H9 (cell line): ENCODE data around the gene JAGN1. TPM values are rescaled to one million over a fixed set of nuclear protein-coding genes. Genes with fewer than 3 reads are reported as not detected.
A peak's percentile ranks its signal among the peaks of the same experiment; 100 is the strongest.

Experiments
- DNase-seq: peaks from one replicate; pipeline ENCODE4 v3.0.0-alpha.2; 2017
- H2AFZ ChIP-seq: one replicate; pipeline ENCODE4 v1.6.1; 2013; ENCODE audit warnings: mild to moderate bottlenecking, low read length, control low read depth, moderate library complexity
- H2AK5ac ChIP-seq: 2 replicates; pipeline ENCODE4 v1.6.1; 2013; ENCODE audit warnings: low read length, control low read depth, mixed read lengths; ENCODE audit not compliant: insufficient read length
- H2BK120ac ChIP-seq: one replicate; pipeline ENCODE4 v1.6.1; 2013; ENCODE audit warnings: low read depth, mild to moderate bottlenecking, low read length, control low read depth, inconsistent platforms; ENCODE audit not compliant: poor library complexity, severe bottlenecking
- H2BK12ac ChIP-seq: 2 replicates; pipeline ENCODE4 v1.6.1; 2013; ENCODE audit warnings: low read length, control low read depth, mixed read lengths, low read depth; ENCODE audit not compliant: insufficient read length
- H2BK15ac ChIP-seq: 2 replicates; pipeline ENCODE4 v1.6.1; 2013; ENCODE audit warnings: low read depth, low read length, control low read depth
- H2BK20ac ChIP-seq: one replicate; pipeline ENCODE4 v1.6.1; 2013; ENCODE audit warnings: low read depth, mild to moderate bottlenecking, low read length, control low read depth, inconsistent platforms; ENCODE audit not compliant: poor library complexity, severe bottlenecking
- H2BK5ac ChIP-seq: 2 replicates; pipeline ENCODE4 v1.6.1; 2013; ENCODE audit warnings: low read length, control low read depth, mixed read lengths; ENCODE audit not compliant: insufficient read length
- H3K14ac ChIP-seq: 2 replicates; pipeline ENCODE4 v1.6.1; 2013; ENCODE audit warnings: low read length, control low read depth; ENCODE audit not compliant: insufficient read depth
- H3K18ac ChIP-seq: 2 replicates; pipeline ENCODE4 v1.6.1; 2013; ENCODE audit warnings: low read depth, mild to moderate bottlenecking, mixed read lengths, low read length, control low read depth; ENCODE audit not compliant: insufficient read length
- H3K23ac ChIP-seq: 2 replicates; pipeline ENCODE4 v1.6.1; 2013; ENCODE audit warnings: low read length, control low read depth, mixed read lengths, low read depth; ENCODE audit not compliant: insufficient read length
- H3K23me2 ChIP-seq: 2 replicates; pipeline ENCODE4 v1.6.1; 2013; ENCODE audit warnings: low read depth, mild to moderate bottlenecking, mixed read lengths, low read length, control low read depth; ENCODE audit not compliant: insufficient read length, poor library complexity, severe bottlenecking
- H3K27ac ChIP-seq: 2 replicates; pipeline ENCODE4 v1.5.1; 2013; ENCODE audit warnings: low read length, control low read depth, mixed read lengths, low read depth; ENCODE audit not compliant: insufficient read length
- H3K27me3 ChIP-seq: 2 replicates; pipeline ENCODE4 v1.6.1; 2013; ENCODE audit warnings: low read length, control low read depth, inconsistent platforms; ENCODE audit not compliant: insufficient read depth
- H3K4ac ChIP-seq: 2 replicates; pipeline ENCODE4 v1.6.1; 2013; ENCODE audit warnings: low read depth, mild to moderate bottlenecking, control low read depth, inconsistent platforms, low read length, moderate library complexity
- H3K4me1 ChIP-seq: 2 replicates; pipeline ENCODE4 v1.6.1; 2013; ENCODE audit warnings: low read length, control low read depth, inconsistent platforms; ENCODE audit not compliant: insufficient read depth
- H3K4me2 ChIP-seq: 2 replicates; pipeline ENCODE4 v1.6.1; 2013; ENCODE audit warnings: low read length, control low read depth, mixed read lengths; ENCODE audit not compliant: insufficient read length, insufficient read depth
- H3K56ac ChIP-seq: 2 replicates; pipeline ENCODE4 v1.6.1; 2013; ENCODE audit warnings: low read depth, mild to moderate bottlenecking, mixed read lengths, low read length, control low read depth; ENCODE audit not compliant: insufficient read length
- H3K79me1 ChIP-seq: 2 replicates; pipeline ENCODE4 v1.6.1; 2013; ENCODE audit warnings: low read depth, mild to moderate bottlenecking, moderate library complexity, low read length, control low read depth, inconsistent platforms; ENCODE audit not compliant: insufficient read depth, poor library complexity, severe bottlenecking
- H3K79me2 ChIP-seq: 2 replicates; pipeline ENCODE4 v1.6.1; 2013; ENCODE audit warnings: low read length, control low read depth, inconsistent platforms; ENCODE audit not compliant: insufficient read depth
- H3K9ac ChIP-seq: 2 replicates; pipeline ENCODE4 v1.6.1; 2013; ENCODE audit warnings: low read length, control low read depth, mixed read lengths; ENCODE audit not compliant: insufficient read length; ENCODE audit errors: extremely low read depth
- H3K9me3 ChIP-seq: one replicate; pipeline ENCODE4 v1.6.1; 2013; ENCODE audit warnings: low read depth, low read length, inconsistent platforms; ENCODE audit not compliant: control insufficient read depth
- H3T11ph ChIP-seq: one replicate; pipeline ENCODE4 v1.6.1; 2013; ENCODE audit warnings: mild to moderate bottlenecking, low read length, control low read depth, inconsistent platforms
- H4K20me1 ChIP-seq: one replicate; pipeline ENCODE4 v1.6.1; 2013; ENCODE audit not compliant: control insufficient read depth, insufficient read length, insufficient read depth
- H4K5ac ChIP-seq: 2 replicates; pipeline ENCODE4 v1.6.1; 2013; ENCODE audit warnings: low read depth, mild to moderate bottlenecking, mixed read lengths, low read length, control low read depth; ENCODE audit not compliant: insufficient read length
- H4K8ac ChIP-seq: replicated peaks from 2 replicates; pipeline ENCODE4 v1.6.1; 2013; ENCODE audit warnings: low read length, control low read depth, mixed read lengths, low read depth; ENCODE audit not compliant: insufficient read length
- H4K91ac ChIP-seq: 2 replicates; pipeline ENCODE4 v1.6.1; 2013; ENCODE audit warnings: low read depth, mild to moderate bottlenecking, moderate library complexity, mixed read lengths, low read length, control low read depth; ENCODE audit not compliant: insufficient read length
- H3K27ac Mint-ChIP-seq, 3 experiments: 2 replicates in 2 of 3; 3 replicates in 1 of 3; pipeline ENCODE4 v1.8.0; 2020 to 2021; ENCODE audit warnings: mixed read lengths in 3 of 3, mild to moderate bottlenecking in 1 of 3, moderate library complexity in 1 of 3
- H3K27me3 Mint-ChIP-seq: 2 replicates; pipeline ENCODE4 v1.8.0; 2021; ENCODE audit warnings: low read depth, mild to moderate bottlenecking, moderate library complexity, mixed read lengths
- H3K36me3 Mint-ChIP-seq, 3 experiments: 2 replicates in 2 of 3; 3 replicates in 1 of 3; pipeline ENCODE4 v1.8.0; 2020 to 2021; ENCODE audit warnings: low read depth in 3 of 3, mixed read lengths in 3 of 3; ENCODE audit not compliant: insufficient read depth in 1 of 3
- H3K4me1 Mint-ChIP-seq, 2 experiments: 2 replicates each; pipeline ENCODE4 v1.8.0; 2020; ENCODE audit warnings: mixed read lengths in 2 of 2
- H3K4me3 Mint-ChIP-seq, 2 experiments: 2 replicates in 1 of 2; 3 replicates in 1 of 2; pipeline ENCODE4 v1.8.0; 2020 to 2021; ENCODE audit warnings: mild to moderate bottlenecking in 2 of 2, mixed read lengths in 2 of 2, moderate library complexity in 1 of 2
- H3K9me3 Mint-ChIP-seq, 2 experiments: 2 replicates in 1 of 2; 3 replicates in 1 of 2; pipeline ENCODE4 v1.8.0; 2020; ENCODE audit warnings: mild to moderate bottlenecking in 2 of 2, mixed read lengths in 2 of 2, moderate library complexity in 1 of 2
- CTCF ChIP-seq: fragments of 200-600 bp; sonication (generic); conservative IDR thresholded peaks from 3 replicates; pipeline ENCODE4 v1.8.0; 2021; ENCODE audit warnings: antibody characterized with exemption, mild to moderate bottlenecking
- WGBS: extraction: QIAGEN DNeasy Blood & Tissue Kit; methylation state at CpG from one replicate; pipeline ENCODE4 v1.1.7; 2013; ENCODE audit warnings: missing lambda C conversion rate, low lambda C conversion rate, mixed read lengths; ENCODE audit not compliant: insufficient read length; ENCODE audit errors: extremely low coverage; 5-methylcytosine and 5-hydroxymethylcytosine counted together
- total RNA-seq: library from RNA; stranded (reverse); gene quantifications from 2 replicates; pipeline ENCODE4 v1.2.1, GENCODE V29; 2021

Gene JAGN1
- total RNA-seq, 1 experiment from 2014 or later = 33.5 TPM

GRCh38 chr3:9898467-9899241, 8.2 kb downstream of the JAGN1 start:
- WGBS = no CpG with 5 or more reads among the region's 8 CpGs
- H3K4me2 ChIP-seq = no peak overlapping the region
- no peaks in the 10 kb centered on the region for H3K27me3 Mint-ChIP-seq

More at GRCh38 chr3:9898467-9899241, 8.2 kb downstream of the JAGN1 start:
- Histone ChIP-seq H3K23ac (no peak overlapping the region), H3K27ac (no peak overlapping the region), H3K9me3 (no peaks in the 10 kb centered on the region), H2BK120ac (no peak overlapping the region), H4K20me1 (no peaks in the 10 kb centered on the region), H3K27me3 (no peaks in the 10 kb centered on the region), H2BK5ac (no peak overlapping the region), H3K4me1 (no peaks in the 10 kb centered on the region; the same call in 1 of the 2 replicates), H4K8ac (no peak overlapping the region), H4K91ac (no peak overlapping the region), H3K18ac (no peak overlapping the region), H3K79me1 (no peaks in the 10 kb centered on the region), H3K79me2 (no peaks in the 10 kb centered on the region), H2AFZ (no peak overlapping the region), H3K56ac (no peak overlapping the region), H2BK12ac (no peak overlapping the region), H3T11ph (no peak overlapping the region), H3K9ac (no peak overlapping the region), H3K4ac (no peak overlapping the region), H3K23me2 (no peaks in the 10 kb centered on the region), H2BK15ac (no peak overlapping the region), H2BK20ac (no peak overlapping the region), H4K5ac (no peak overlapping the region), H2AK5ac (no peak overlapping the region), H3K14ac (no peak overlapping the region)
- Mint-ChIP-seq H3K27ac (peak overlapping the region; percentile 10 to 63 (median 25); a peak in 3 of 7 replicates), H3K36me3 (peaks cover 3 to 10% (median 10%) of the 10 kb centered on the region in 3 experiments; a peak in 5 of 7 replicates), H3K4me1 (peaks cover 15 to 27% of the 10 kb centered on the region in 2 experiments), H3K4me3 (no peak overlapping the region; a peak in 1 of 5 replicates), H3K9me3 (no peaks in the 10 kb centered on the region)
- TF ChIP-seq CTCF = no peak
- DNase-seq = no peak
